ENCODE measurements around the gene IL4I1. TPM values are rescaled to one million over a fixed set of nuclear protein-coding genes. Genes with fewer than 3 reads are reported as not detected.

The IL4I1 gene
- total RNA-seq, 1 experiment from 2014 or later = 0.71 TPM

DNA sequence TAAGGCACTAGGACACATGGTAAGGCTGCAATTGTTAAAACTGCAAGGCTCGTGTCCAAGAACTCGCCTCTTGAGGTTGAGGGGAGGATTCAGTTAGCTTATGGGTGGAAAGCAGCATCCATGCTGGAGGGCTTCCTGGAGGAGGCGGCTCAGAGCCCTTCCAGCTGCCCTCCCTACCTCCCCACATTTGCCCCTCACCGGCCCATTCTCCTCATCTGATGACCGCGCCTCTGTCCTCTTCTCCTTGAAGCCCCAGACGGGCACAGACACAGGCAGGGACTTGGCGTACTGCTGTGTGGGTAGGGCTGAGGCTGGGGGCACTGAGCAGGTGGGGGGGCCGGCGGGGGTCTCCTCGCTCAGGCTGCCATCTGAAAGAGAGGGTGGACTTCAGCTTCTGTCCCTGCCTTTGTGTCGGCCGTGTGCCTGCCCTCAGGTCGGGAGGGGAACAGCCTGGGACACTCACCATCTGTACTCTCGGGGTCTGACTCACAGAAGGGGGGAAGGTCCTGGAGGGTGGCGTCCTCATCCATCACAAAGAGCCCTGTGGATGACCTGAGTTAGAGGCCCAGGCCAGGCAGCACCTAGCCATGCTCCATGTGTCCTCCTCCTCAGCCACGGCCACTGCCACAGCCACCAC, 25.2 kb downstream of the IL4I1 start:
- no peak overlapping the region for H3K4me3 ChIP-seq (replicated peaks in 1 of 2; ENCODE audit: low read depth in 1 of 2, low read length in 2 of 2)
- no peak for ATAC-seq
- peaks cover 31% of the 10 kb centered on the region for H3K79me2 ChIP-seq (ENCODE audit: insufficient read depth, low read length)
- TF ChIP-seq EGR1 (IDR thresholded peaks at IDR 0.05; ENCODE audit: low read depth) (no peak), ZNF274 (IDR thresholded peaks at IDR 0.05; ENCODE audit: low read depth, low read length) (no peak), SP1 (IDR thresholded peaks at IDR 0.05; ENCODE audit: low read depth) (no peak), YY1 (IDR thresholded peaks at IDR 0.05; ENCODE audit: extremely low read depth, insufficient replicate concordance, low read depth, low read length) (no peak), POLR2A (IDR thresholded peaks at IDR 0.05; ENCODE audit: borderline replicate concordance, extremely low read depth, insufficient read depth, insufficient read length) (no peak), RAD21 (IDR thresholded peaks at IDR 0.05; ENCODE audit: low read depth) (no peak)
- TF ChIP-seq, protein P1, sequence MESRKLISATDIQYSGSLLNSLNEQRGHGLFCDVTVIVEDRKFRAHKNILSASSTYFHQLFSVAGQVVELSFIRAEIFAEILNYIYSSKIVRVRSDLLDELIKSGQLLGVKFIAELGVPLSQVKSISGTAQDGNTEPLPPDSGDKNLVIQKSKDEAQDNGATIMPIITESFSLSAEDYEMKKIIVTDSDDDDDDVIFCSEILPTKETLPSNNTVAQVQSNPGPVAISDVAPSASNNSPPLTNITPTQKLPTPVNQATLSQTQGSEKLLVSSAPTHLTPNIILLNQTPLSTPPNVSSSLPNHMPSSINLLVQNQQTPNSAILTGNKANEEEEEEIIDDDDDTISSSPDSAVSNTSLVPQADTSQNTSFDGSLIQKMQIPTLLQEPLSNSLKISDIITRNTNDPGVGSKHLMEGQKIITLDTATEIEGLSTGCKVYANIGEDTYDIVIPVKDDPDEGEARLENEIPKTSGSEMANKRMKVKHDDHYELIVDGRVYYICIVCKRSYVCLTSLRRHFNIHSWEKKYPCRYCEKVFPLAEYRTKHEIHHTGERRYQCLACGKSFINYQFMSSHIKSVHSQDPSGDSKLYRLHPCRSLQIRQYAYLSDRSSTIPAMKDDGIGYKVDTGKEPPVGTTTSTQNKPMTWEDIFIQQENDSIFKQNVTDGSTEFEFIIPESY (IDR thresholded peaks at IDR 0.05; ENCODE audit: extremely low read depth, insufficient replicate concordance, low read length) = no peak
- peaks cover 0 to 9% of the 10 kb centered on the region in 2 experiments; a peak in 1 of 4 replicates for H3K36me3 ChIP-seq (ENCODE audit: control insufficient read depth in 1 of 2, insufficient read depth in 2 of 2, low read length in 2 of 2)
- peak overlapping the region; percentile 83 for H3K27ac ChIP-seq (ENCODE audit: low read depth, low read length)
- H3K27me3 ChIP-seq (ENCODE audit: insufficient read depth, low read length) = no peaks in the 10 kb centered on the region
- RAD21 ChIA-PET (ENCODE audit: low non-redundant PET in 1 of 2, low total read pairs in 2 of 2, uncharacterized antibody in 2 of 2, unreplicated experiment in 2 of 2) = no interaction called here
- H3K9ac ChIP-seq (ENCODE audit: low read length) = no peak overlapping the region
- POLR2A ChIA-PET = no interaction called here
- H3K4me2 ChIP-seq (ENCODE audit: low read length) = peak overlapping the region; percentile 79; the same call in 1 of the 2 replicates
- no peaks in the 10 kb centered on the region for H3K9me2 ChIP-seq (ENCODE audit: insufficient read depth)
- H2AFZ ChIP-seq (ENCODE audit: low read depth, low read length, poor library complexity, severe bottlenecking) = no peak overlapping the region
- H3K4me1 ChIP-seq (ENCODE audit: control insufficient read depth in 1 of 2, insufficient read depth in 2 of 2, low read length in 2 of 2) = peaks cover 21 to 50% of the 10 kb centered on the region in 2 experiments; a peak in 3 of 4 replicates
- H3K9me3 ChIP-seq (ENCODE audit: control insufficient read depth in 1 of 2, insufficient read depth in 1 of 2, low read depth in 1 of 2, low read length in 2 of 2) = no peaks in the 10 kb centered on the region
- no peaks in the 10 kb centered on the region for H4K20me1 ChIP-seq (ENCODE audit: insufficient read depth)
- intact Hi-C loops (cut with micrococcal nuclease) = no loop called here
- CTCF ChIA-PET = no interaction called here
- no peak for DNase-seq (ENCODE audit: low read depth, low spot score)
- no TSS peak for BruUV-seq (replicated peaks)
